Measurements from ENCODE around the gene PKNOX2. TPM values are rescaled to one million over a fixed set of nuclear protein-coding genes. Genes with fewer than 3 reads are reported as not detected.

PKNOX2 gene
- total RNA-seq, 3 donors from 2014 or later (not counting 1 experiment from before 2014, with no cell fraction given): not detected

DNA sequence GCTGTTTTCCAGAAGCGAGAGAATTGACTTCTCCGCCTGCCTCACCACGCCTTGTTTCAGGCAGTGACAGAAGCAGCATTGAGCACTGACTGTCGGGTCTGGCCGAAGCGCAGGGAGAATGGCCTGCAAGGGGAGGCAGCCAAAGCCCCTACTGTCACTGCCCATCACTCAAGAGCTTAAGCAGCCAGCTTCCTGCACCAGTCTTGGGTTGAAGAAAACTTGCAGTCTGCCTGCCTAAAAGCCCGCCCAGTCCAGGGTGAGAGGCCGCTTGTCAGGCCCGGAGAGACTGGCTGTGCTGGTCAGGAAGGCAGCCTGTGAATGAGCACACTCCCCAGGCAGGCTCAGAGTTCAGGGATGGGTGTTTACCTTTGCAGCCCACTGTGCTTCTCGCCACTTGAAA is 108.3 kb downstream of the PKNOX2 start:
- intact Hi-C loops (cut with micrococcal nuclease): no loop called here
- Mint-ChIP-seq H3K27ac (no peak overlapping the region), H3K4me3 (no peak overlapping the region), H3K9me3 (no peaks in the 10 kb centered on the region), H3K27me3 (ENCODE audit: low read depth in 2 of 2) (peaks cover 14 to 21% of the 10 kb centered on the region in 2 donors), H3K4me1 (no peaks in the 10 kb centered on the region), H3K36me3 (no peaks in the 10 kb centered on the region)
- H3K27ac ChIP-seq (ENCODE audit: low read length): no peak overlapping the region
- no peak for ATAC-seq
- no peaks in the 10 kb centered on the region for H3K36me3 ChIP-seq (ENCODE audit: control insufficient read depth, insufficient read depth, low read length)
- TF ChIP-seq, protein P1, sequence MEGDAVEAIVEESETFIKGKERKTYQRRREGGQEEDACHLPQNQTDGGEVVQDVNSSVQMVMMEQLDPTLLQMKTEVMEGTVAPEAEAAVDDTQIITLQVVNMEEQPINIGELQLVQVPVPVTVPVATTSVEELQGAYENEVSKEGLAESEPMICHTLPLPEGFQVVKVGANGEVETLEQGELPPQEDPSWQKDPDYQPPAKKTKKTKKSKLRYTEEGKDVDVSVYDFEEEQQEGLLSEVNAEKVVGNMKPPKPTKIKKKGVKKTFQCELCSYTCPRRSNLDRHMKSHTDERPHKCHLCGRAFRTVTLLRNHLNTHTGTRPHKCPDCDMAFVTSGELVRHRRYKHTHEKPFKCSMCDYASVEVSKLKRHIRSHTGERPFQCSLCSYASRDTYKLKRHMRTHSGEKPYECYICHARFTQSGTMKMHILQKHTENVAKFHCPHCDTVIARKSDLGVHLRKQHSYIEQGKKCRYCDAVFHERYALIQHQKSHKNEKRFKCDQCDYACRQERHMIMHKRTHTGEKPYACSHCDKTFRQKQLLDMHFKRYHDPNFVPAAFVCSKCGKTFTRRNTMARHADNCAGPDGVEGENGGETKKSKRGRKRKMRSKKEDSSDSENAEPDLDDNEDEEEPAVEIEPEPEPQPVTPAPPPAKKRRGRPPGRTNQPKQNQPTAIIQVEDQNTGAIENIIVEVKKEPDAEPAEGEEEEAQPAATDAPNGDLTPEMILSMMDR (IDR thresholded peaks at IDR 0.05): no peak
- H3K4me3 ChIP-seq (ENCODE audit: low read length): no peak overlapping the region
- no peaks in the 10 kb centered on the region for H3K27me3 ChIP-seq (ENCODE audit: control insufficient read depth, insufficient read depth, low read length)
- 87% methylated on average over 10 of the region's 10 CpGs for WGBS (ENCODE audit: insufficient coverage)
- H3K4me1 ChIP-seq (ENCODE audit: control insufficient read depth, insufficient read depth, low read length): no peaks in the 10 kb centered on the region
- H3K9me3 ChIP-seq (ENCODE audit: control insufficient read depth, insufficient read depth, low read length): no peaks in the 10 kb centered on the region
- DNase-seq: no peak

- H3K4me1 Mint-ChIP-seq: no peaks in the 10 kb centered on the region
- intact Hi-C loops (cut with micrococcal nuclease): no loop called here
- ATAC-seq (no peak), DNase-seq (no peak)
- Histone ChIP-seq H3K36me3 (ENCODE audit: control insufficient read depth, insufficient read depth, low read length) (no peaks in the 10 kb centered on the region), H3K4me1 (ENCODE audit: control insufficient read depth, insufficient read depth, low read length) (no peaks in the 10 kb centered on the region), H3K27ac (ENCODE audit: low read length) (no peak overlapping the region), H3K9me3 (ENCODE audit: control insufficient read depth, insufficient read depth, low read length) (no peaks in the 10 kb centered on the region), H3K4me3 (ENCODE audit: low read length) (no peak overlapping the region), H3K27me3 (ENCODE audit: control insufficient read depth, insufficient read depth, low read length) (no peaks in the 10 kb centered on the region)
- peaks cover 14 to 19% of the 10 kb centered on the region in 2 donors for H3K27me3 Mint-ChIP-seq (ENCODE audit: low read depth in 2 of 2)
- no peak overlapping the region for H3K27ac Mint-ChIP-seq
- H3K9me3 Mint-ChIP-seq: no peaks in the 10 kb centered on the region
- no peak overlapping the region for H3K4me3 Mint-ChIP-seq
- H3K36me3 Mint-ChIP-seq: no peaks in the 10 kb centered on the region
- WGBS (ENCODE audit: insufficient coverage): 81% methylated on average over 5 of the region's 5 CpGs
- TF ChIP-seq, protein P1 (IDR thresholded peaks at IDR 0.05): no peak
Measured at GRCh38 chr11:125273519-125274000, 109.0 kb downstream of the PKNOX2 start.

DNA sequence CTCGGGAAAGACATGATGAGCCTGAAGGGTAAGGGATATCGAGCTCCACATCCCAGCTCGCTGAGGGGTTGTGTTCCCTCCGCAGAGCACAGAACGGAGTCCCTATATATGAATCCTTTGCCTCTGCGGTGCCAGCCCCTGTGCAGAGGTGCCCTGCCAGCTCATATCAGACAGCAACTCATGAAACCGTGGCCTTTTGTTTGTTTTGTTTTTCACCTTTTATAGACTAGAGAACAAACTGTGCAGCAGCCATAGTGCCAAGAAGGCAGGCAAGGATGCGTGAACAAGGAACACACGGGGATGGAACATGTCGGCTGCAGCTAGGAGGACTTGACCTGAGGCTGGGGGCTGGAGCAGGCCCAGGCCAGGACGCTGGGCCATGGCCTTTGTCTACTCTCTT is 109.8 kb downstream of the PKNOX2 start:
- DNase-seq (no peak), ATAC-seq (no peak)
- intact Hi-C loops (cut with micrococcal nuclease): no loop called here
- TF ChIP-seq, protein P1 (IDR thresholded peaks at IDR 0.05): no peak
- Mint-ChIP-seq H3K9me3 (no peaks in the 10 kb centered on the region), H3K27ac (no peak overlapping the region), H3K4me1 (no peaks in the 10 kb centered on the region), H3K4me3 (no peak overlapping the region), H3K36me3 (no peaks in the 10 kb centered on the region), H3K27me3 (ENCODE audit: low read depth in 2 of 2) (peaks cover 11 to 19% of the 10 kb centered on the region in 2 donors)
- Histone ChIP-seq H3K27me3 (ENCODE audit: control insufficient read depth, insufficient read depth, low read length) (no peaks in the 10 kb centered on the region), H3K9me3 (ENCODE audit: control insufficient read depth, insufficient read depth, low read length) (no peaks in the 10 kb centered on the region), H3K36me3 (ENCODE audit: control insufficient read depth, insufficient read depth, low read length) (no peaks in the 10 kb centered on the region), H3K27ac (ENCODE audit: low read length) (no peak overlapping the region), H3K4me1 (ENCODE audit: control insufficient read depth, insufficient read depth, low read length) (no peaks in the 10 kb centered on the region), H3K4me3 (ENCODE audit: low read length) (no peak overlapping the region)
- WGBS (ENCODE audit: insufficient coverage): 88% methylated on average over 11 of the region's 11 CpGs

DNA sequence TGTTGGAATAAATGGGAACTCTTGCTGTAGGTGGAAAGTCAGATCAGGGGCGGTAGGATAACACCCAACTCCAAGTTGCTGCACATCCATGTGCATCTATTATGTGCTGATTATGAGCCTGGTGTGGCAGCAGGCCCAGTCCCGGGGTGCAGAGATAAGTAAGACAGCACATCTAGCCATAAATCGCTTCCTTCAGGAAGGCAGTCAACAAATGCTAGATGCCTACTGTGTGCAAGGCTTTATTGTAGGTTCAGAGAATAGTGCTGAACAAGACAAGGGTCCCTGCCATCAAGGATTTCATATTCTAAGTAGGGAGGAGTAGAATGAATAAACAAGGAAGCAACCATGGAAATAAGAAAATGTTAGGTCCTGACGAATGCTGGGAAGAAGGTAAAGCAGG is 110.2 kb downstream of the PKNOX2 start:
- Mint-ChIP-seq H3K27me3 (ENCODE audit: low read depth in 2 of 2) (peaks cover 11 to 19% of the 10 kb centered on the region in 2 donors), H3K36me3 (no peaks in the 10 kb centered on the region), H3K4me3 (no peak overlapping the region), H3K4me1 (no peaks in the 10 kb centered on the region), H3K9me3 (no peaks in the 10 kb centered on the region), H3K27ac (no peak overlapping the region)
- Histone ChIP-seq H3K36me3 (ENCODE audit: control insufficient read depth, insufficient read depth, low read length) (no peaks in the 10 kb centered on the region), H3K27me3 (ENCODE audit: control insufficient read depth, insufficient read depth, low read length) (no peaks in the 10 kb centered on the region), H3K4me3 (ENCODE audit: low read length) (no peak overlapping the region), H3K4me1 (ENCODE audit: control insufficient read depth, insufficient read depth, low read length) (no peaks in the 10 kb centered on the region), H3K27ac (ENCODE audit: low read length) (no peak overlapping the region), H3K9me3 (ENCODE audit: control insufficient read depth, insufficient read depth, low read length) (no peaks in the 10 kb centered on the region)
- TF ChIP-seq, protein P1 (IDR thresholded peaks at IDR 0.05): no peak
- intact Hi-C loops (cut with micrococcal nuclease): no loop called here
- 95% methylated on average over 4 of the region's 4 CpGs for WGBS (ENCODE audit: insufficient coverage)
- DNase-seq: no peak
- ATAC-seq: no peak

Data from natural killer cell (primary cell).